H4 (cell line): ENCODE measurements around the gene KARS1. TPM values are rescaled to one million over a fixed set of nuclear protein-coding genes. Genes with fewer than 3 reads are reported as not detected.
A peak's percentile ranks its signal among the peaks of the same experiment; 100 is the strongest.

Source experiments
- DNase-seq: peaks from one replicate; pipeline ENCODE4 v3.0.0-alpha.2; 2015; ENCODE audit warnings: low spot score
- total RNA-seq: library from RNA; depleted of rRNA; stranded (reverse); fragments of >200 nt; shearing (Covaris generic); gene quantifications from 2 replicates; pipeline ENCODE4 v1.2.3, GENCODE V29; 2014; rRNA removed

KARS1 gene
- total RNA-seq, result 276 and 279 TPM in 2 replicates

- DNase-seq, result peak; percentile 91
These were observed at the start of gene KARS1, which contains the start of gene TERF2IP for GRCh38 chr16:75647492-75648264. TSS of gene KARS1 (minus strand) at chr16:75647665. CDS start at chr16:75647639, 26 bp downstream. TSS of gene TERF2IP (plus strand) at chr16:75647773. CDS start at chr16:75647883, 110 bp downstream.

GRCh38 chr16:75695708-75696107, 48.2 kb upstream of the KARS1 start:
- peak; percentile 11 for DNase-seq

GRCh38 chr16:75687361-75687760, 39.9 kb upstream of the KARS1 start:
- DNase-seq, result no peak

GRCh38 chr16:75682308-75682707, 34.8 kb upstream of the KARS1 start:
- peak; percentile 25 for DNase-seq

GRCh38 chr16:75679366-75679765, 31.9 kb upstream of the KARS1 start:
- no peak for DNase-seq

- no peak for DNase-seq
These were observed 29.4 kb upstream of the KARS1 start, which contains the start of gene CPHXL2 for GRCh38 chr16:75676909-75677308. TSS of gene CPHXL2 (minus strand) at chr16:75677009. CDS start at chr16:75676999, 10 bp downstream.

GRCh38 chr16:75667503-75667902, 20.0 kb upstream of the KARS1 start:
- no peak for DNase-seq

GRCh38 chr16:75660726-75661302, 13.3 kb upstream of the KARS1 start:
- DNase-seq, result no peak

GRCh38 chr16:75660321-75660720, 12.9 kb upstream of the KARS1 start:
- no peak for DNase-seq

GRCh38 chr16:75658175-75658574, 10.7 kb upstream of the KARS1 start:
- DNase-seq, result no peak

- no peak for DNase-seq
These were observed 6.5 kb upstream of the KARS1 start for GRCh38 chr16:75653922-75654321.

GRCh38 chr16:75648265-75649076, 1.0 kb upstream of the KARS1 start:
- DNase-seq, result peak; percentile 60

GRCh38 chr16:75647112-75647491, 363 bp downstream of the KARS1 start:
- DNase-seq, result no peak

GRCh38 chr16:75644240-75645012, 3.0 kb downstream of the KARS1 start:
- no peak for DNase-seq

- DNase-seq, result peak; percentile 68
These were observed 6.9 kb downstream of the KARS1 start for GRCh38 chr16:75640598-75640997.

- no peak for DNase-seq
These were observed 12.4 kb downstream of the KARS1 start for GRCh38 chr16:75635036-75635435.

- DNase-seq, result no peak
These were observed 14.6 kb downstream of the KARS1 start for GRCh38 chr16:75632857-75633256.

- no peak for DNase-seq
These were observed 17.4 kb downstream of the KARS1 start for GRCh38 chr16:75630052-75630451.

GRCh38 chr16:75629132-75629531, 18.3 kb downstream of the KARS1 start:
- DNase-seq, result no peak

- DNase-seq, result no peak
These were observed 19.1 kb downstream of the KARS1 start for GRCh38 chr16:75628351-75628750.

GRCh38 chr16:75627851-75628250, 19.6 kb downstream of the KARS1 start:
- DNase-seq, result no peak

GRCh38 chr16:75626806-75627205, 20.7 kb downstream of the KARS1 start:
- DNase-seq, result no peak
